ENCODE results near the gene CFL1.

CFL1 gene

GRCh38 chr11:65829459-65829858 is 28.5 kb downstream of the CFL1 start:
- no peak for DNase-seq

DNA sequence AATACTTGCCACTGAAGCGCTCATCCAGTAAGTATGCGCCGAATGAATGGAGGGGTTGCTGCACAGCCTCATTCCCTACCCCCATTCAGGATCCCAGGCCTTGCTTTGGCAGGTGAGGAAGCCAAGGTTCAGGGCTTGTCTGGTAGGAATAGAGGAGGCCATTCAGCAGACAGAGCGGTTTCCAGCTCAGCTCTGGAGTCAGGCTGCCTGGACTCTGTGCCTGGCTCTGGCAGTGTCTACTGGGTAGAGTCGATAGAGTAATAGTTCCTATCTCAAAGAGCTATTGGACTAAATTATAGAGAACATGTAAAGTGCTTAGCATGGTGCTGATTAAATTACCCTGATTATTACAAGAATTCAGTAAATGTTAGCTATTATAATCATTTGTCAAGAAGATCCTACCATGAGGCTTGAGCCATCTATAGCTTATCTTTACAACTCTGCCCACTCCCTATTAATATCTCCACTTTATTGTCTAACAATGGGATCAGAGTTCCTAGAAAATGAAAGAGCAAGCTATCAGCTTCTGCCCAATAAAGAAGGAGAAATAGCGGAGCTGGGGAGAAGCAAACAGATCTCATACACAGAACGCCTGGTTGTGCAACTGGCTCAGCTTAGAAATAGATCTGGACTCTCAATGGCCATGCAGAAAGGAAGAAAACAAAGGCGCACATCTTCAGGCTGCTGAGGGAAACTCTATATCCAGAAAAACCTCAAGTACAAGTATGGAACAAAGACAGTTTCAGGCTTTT is 30.8 kb downstream of the CFL1 start:
- DNase-seq, result no peak

DNA sequence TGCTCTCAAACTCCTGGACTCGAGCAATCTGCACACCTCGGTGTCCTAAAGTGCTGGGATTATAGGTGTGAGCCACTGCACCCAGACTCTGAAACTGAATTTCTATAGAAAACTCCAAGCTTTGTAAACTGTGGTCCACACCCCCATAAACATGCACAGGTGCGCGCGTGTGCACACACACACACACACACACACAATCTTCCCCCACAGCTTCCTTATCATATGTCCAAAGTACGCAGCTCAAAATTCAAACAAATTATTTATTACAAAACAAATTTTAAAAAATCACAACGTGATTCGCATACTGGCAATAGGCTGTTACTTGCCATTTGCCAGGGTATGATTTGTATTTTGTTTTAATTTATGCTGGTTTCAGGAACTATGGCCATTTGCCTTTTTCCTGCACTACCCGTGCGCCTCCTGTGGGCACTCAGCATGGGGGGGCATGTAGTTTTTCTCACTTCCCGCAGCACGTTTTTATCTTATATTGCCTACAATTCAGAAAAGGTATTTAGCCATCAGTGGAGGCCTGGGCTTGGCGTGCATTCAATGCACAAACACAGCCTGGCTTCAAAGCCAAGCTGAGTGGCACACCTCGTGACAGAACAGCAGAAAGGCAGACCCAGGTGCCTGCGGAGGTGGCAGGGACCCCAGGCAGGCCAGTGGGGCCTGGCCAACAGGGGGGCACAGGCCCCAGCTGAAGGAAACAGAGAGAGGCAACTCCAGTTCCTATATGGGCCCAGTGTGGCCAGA is 35.0 kb downstream of the CFL1 start:
- no peak for DNase-seq

DNA sequence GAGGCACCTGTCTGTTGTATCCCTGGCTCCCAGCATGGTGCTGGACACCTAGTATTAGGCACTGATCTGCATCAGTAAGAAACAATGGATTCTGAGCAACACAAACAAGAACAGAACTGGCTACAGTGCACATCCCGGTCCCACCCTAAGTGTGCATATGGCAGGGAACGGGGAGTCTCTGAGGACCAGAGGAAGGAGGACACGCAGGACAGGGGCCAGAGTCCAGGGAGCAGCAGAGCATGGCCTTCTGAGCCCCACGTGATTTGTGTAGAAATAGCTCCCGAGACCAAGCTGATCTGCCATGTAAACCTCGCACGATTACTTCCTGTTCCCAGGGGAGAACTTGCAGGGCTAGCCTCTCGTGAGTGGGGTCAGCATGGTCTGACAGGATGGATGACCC is 36.9 kb downstream of the CFL1 start:
- no peak for DNase-seq

DNA sequence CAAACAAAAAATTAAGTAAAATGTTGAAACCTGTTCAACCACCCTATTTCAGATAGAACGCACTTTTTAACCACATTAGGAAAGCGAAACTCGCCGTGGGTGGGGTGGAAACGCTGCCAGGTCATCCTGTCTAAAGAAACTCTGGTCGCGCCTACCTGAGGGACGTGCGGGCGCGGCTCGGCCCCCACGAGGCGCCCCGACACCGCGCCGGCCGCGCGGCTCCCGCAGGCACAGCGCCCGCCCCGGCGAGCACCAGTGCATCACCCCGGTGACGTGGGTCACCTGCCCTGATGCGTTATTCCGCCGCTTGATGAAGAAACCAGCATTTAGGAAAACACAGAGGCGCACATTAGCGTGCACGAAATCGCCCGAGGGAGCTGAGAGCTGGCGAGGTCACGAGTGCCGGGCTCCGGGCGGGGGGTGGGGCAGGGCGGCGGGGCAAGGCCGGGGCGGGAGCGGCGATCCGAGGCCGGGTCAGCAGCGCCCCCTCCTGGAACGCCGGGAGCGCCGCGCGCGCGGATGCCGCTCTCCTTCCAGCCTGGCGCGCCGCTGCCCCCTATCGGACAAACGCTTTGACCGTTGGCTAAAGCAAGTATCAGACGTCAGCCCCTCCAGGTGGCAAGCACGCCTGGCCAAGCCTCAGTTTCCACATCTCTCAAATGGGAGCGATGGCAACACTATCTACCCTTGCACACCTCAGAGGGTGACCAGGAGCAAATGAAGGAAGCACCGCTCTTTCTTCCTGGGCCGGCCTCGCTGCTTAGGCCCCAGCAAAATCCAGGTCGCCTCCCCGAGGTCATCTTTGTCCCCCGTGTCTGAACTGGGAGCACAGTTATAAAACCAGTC is 39.9 kb downstream of the CFL1 start:
- DNase-seq, result peak; percentile 93

DNA sequence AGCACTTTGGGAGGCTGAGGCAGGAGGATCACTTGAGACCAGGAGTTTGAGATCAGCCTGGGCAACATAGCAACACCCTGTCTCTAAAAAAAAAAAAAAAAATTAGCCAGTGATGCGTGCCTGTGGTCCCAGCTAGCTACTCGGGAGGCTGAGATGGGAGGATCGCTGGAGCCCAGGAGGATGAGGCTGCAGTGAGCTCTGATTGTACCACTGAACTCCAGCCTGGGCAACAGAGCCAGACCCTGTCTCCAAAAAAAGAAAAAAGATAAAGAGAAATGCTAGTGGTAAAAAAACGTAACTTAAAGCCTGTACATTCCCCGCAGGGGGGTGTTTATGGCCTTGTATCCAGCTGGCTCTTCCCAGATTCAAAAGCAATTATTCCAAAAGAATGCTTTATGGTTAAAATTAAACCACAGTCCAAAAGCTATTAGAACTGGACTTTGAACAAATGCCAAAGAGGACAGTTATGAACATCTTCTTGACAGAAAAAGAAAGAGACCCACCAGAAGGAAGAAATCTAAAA is 40.6 kb downstream of the CFL1 start:
- DNase-seq, result no peak

GRCh38 chr11:65816696-65817095 is 41.3 kb downstream of the CFL1 start:
- DNase-seq, result no peak

DNA sequence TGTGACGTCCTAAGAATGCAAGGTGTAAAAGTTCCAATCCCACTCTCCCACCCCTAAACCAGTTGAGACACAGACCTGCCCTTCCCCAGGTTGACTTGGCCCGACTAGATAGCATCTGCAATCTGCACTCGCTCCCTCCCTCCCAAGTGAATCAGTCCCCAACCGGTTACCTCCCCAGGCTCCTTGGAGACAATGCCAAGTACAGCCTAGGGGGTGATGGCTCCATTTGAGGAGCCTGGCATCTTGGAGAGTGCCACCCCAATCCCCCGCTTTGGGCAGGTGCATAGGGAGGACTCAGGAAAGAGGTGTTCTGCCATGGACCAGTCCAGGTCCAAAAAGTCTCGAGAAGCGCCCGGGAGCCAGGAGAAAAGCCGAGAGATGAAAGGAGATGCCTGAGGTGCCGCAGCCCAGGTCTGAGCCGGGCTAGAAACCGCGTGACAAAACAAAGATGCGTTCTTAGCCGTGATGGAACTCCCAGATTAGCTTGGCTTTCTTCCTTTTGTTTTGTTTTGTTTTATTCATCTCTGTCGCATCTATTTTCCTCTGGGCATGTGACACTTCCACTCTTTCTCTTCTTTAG is 42.9 kb downstream of the CFL1 start:
- no peak for DNase-seq

DNA sequence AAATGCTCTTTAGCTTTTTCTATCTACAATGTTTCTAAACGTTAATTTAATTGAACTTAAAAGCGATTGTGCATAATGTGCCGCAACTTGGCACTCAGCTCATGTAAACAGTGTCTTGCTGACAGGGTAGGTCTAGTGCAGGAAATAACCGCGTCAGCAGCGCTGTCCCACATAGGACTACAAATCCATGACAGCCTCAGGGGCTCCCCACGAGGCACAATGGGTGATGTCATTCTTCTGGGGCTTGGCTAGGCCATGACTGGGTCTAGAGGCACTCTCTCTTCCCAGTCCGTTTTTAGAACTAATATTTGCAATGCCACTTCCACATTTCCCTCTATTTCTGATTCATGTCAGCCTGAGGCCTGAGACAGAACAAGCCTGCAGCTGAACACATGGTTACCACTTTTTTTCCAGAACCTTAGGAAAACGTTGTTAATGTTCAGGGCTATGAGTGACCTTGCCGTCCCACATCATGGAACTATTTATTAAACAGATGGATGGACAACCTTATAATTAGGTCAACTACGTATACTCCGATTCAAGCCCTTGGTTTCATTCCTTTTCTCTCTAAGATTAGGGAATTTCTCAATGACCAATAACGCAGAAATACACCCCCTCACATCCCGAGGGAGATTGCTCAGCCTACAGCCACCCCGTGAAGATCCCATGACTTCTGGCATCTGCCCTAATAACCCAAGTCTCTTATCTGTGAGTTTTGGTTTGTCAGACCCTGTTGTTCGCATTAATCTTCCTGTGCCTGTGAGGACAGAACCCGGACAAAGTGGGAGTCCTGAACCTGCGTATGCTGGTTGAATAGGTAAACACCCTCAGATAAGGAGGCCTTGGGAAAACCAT is 43.6 kb downstream of the CFL1 start:
- DNase-seq, result no peak

- no peak for DNase-seq
Observed at GRCh38 chr11:65811764-65812475, 46.1 kb downstream of the CFL1 start.

DNA sequence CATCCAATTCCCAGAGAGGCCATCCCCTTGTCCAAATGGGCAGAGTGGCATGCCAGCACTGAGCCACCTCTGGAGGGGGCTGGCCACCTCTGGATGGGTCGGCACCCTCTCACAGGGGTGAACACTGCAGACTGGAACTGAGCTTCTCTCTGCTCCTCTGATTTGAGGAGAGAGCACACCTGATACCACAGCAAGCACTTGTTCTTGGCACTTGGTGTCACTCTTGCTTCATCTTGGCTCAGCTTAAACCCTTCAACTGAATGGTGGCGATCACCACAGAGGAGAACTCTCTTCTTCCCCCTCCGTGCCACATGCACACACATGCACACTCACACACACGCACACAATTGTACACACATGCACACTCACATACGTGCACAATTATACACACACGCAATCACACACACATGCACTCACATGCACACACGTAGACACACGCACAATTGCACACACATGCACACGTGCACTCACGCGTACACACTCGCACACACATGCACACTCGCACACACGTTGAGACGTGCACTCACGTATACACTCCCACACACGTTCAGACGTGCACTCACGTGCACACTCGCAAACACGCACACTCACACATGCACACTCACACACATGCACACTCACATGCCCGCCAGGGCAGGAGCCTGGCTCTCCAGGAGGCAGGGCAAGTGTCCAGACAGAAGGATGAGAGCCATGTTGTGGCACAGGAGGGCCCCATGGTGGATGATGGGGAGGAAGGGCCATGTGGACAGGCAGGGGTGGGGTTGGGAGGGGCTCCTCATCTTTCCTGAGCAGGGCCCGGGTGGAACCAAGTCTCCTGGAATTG is 47.7 kb downstream of the CFL1 start:
- DNase-seq, result no peak

DNA sequence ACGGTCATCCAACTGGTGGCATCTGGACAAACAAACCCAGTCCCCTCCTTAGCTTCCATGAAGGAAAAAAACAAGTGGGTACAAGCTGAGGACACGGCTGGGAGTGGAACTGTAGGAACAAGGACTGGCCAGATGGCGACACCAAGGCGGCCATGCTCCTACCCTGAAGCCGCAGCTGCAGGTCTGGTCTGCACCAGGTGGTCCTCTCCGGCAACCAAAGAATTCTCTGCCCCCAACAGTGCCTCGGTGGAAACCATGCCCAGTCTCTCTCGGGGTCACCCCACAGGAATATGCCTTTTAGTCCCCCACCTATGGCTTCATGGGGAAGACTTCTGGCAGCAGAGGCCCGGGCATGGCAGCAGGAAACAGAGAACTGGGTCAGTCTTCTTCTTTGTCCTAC is 48.5 kb downstream of the CFL1 start:
- DNase-seq, result no peak

DNA sequence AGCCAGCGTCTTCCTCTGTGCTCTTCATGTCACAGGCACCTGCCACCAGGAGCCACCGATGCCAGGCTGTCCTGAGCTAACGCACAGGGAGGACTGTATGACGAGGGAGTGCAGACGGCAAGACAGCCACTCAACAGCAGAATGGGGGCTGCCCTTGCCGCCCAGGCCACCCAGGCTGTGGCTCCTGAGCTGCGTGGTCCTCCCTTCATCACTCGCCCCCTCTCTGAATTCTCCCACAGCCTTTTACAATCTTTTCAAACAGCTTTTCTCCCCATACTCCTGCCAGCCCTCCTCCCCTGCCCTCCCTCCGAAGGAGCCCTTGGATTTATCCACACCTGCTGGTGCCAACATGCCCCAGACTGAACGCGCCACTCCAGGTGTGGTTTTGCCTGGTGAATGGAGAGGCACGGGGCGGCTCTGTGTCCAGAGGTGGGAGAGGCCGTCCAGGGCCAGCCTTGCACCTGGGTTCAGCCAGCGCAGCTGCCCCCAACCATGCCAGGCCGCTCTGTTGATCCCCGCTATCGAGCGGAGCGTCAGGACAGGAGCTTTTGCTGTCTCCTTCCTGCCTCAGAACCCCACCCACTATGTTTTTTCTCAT is 49.1 kb downstream of the CFL1 start:
- no peak for DNase-seq

DNA sequence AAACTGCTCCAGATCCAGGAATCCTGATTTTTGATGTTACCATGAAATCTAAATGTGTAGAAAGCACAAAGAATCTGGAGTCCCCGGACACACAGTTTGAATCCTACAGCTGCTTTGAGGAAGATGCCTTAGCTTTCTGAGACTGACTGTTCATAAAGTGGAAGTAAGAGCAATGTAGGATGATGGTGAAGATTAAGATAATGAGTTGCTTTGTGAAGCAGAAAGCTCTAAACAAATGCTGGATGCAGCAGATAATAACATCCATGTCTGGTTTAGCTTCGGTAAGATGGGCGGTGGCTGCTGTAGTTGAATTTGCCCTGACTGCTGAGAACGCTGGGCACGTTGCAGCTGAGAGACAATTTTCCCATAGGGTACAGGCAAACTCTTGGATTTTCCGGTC is 51.0 kb downstream of the CFL1 start:
- no peak for DNase-seq

Measured in activated naive CD4-positive, alpha-beta T cell treated with Interleukin-2 at 50 U/mL for 16 hours (primary cell).